Measurements from ENCODE around the gene F8A1. TPM values are rescaled to one million over a fixed set of nuclear protein-coding genes. Genes with fewer than 3 reads are reported as not detected.

Gene F8A1
- 4.2 and 7.0 TPM in 2 replicates for total RNA-seq

DNA sequence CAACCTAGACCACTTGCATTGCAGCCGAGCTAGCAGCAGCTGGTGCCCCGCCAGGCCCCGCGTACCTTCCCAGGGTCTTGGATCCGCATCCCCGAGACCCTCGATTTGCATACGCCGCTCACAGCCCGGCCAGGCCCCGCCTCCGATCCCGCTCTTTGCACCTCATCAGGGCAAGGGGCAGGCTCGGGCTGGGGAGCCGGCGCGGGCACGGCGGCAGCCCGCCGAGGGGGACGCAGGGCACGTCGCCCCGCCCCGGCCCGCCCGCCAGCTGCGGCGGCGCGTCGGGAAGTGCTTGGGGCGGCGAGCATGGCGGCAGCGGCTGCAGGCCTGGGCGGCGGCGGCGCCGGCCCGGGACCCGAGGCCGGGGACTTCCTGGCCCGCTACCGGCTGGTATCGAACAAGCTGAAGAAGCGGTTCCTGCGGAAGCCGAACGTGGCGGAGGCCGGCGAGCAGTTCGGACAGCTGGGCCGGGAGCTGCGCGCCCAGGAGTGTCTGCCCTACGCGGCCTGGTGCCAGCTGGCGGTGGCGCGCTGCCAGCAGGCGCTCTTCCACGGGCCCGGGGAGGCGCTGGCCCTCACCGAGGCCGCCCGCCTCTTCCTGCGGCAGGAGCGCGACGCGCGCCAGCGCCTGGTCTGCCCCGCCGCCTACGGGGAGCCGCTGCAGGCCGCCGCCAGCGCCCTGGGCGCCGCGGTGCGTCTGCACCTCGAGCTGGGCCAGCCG lies at the start of gene F8A1:
F8A1 (plus strand) TSS at position 287 of the 720 bp plus-strand sequence; CDS start at position 307, 20 bp downstream.

Small RNA genes lying within 50 kb of the gene (small RNA-seq; reads per million reads assigned to genes)
- gene MIR1184-1 = not detected

Other genes with a start within 250 kb of the F8A1 start
- gene CTAG2, start 232.8 kb upstream of the F8A1 start, total RNA-seq = 1.5 TPM in 1 of 2 replicates, not detected in the other
- 0.12 and 0.65 TPM in 2 replicates for gene GAB3, start 135.3 kb upstream of the F8A1 start, total RNA-seq
- gene DKC1, start 123.5 kb upstream of the F8A1 start, total RNA-seq = 23.6 and 27.7 TPM in 2 replicates
- gene MPP1, start 80.9 kb upstream of the F8A1 start, total RNA-seq = 10.7 and 15.4 TPM in 2 replicates
- not detected in 2 replicates for gene SMIM9, start 51.7 kb upstream of the F8A1 start, total RNA-seq
- 5.2 and 6.7 TPM in 2 replicates for gene F8, start 136.4 kb downstream of the F8A1 start, total RNA-seq
- 25.8 and 30.1 TPM in 2 replicates for gene FUNDC2, start 140.5 kb downstream of the F8A1 start, total RNA-seq
- 11.9 and 12.0 TPM in 2 replicates for gene CMC4, start 184.8 kb downstream of the F8A1 start, total RNA-seq
- gene MTCP1, start 184.8 kb downstream of the F8A1 start, total RNA-seq = 0.97 and 1.1 TPM in 2 replicates
- 11.2 and 11.7 TPM in 2 replicates for gene BRCC3, start 185.2 kb downstream of the F8A1 start, total RNA-seq